VCaP (cell line): Measurements from ENCODE around the gene TDRD3.

Experiments
- H3K27ac ChIP-seq: fragments of 450-650 bp; 2 replicates; pipeline ENCODE4 v1.5.1; 2017
- TF ChIP-seq, protein P1 (sequence below): fragments of 450-650 bp; conservative IDR thresholded peaks from 2 replicates; pipeline ENCODE4 v1.5.1; 2017; ENCODE audit warnings: mild to moderate bottlenecking, moderate library complexity

Gene TDRD3

DNA sequence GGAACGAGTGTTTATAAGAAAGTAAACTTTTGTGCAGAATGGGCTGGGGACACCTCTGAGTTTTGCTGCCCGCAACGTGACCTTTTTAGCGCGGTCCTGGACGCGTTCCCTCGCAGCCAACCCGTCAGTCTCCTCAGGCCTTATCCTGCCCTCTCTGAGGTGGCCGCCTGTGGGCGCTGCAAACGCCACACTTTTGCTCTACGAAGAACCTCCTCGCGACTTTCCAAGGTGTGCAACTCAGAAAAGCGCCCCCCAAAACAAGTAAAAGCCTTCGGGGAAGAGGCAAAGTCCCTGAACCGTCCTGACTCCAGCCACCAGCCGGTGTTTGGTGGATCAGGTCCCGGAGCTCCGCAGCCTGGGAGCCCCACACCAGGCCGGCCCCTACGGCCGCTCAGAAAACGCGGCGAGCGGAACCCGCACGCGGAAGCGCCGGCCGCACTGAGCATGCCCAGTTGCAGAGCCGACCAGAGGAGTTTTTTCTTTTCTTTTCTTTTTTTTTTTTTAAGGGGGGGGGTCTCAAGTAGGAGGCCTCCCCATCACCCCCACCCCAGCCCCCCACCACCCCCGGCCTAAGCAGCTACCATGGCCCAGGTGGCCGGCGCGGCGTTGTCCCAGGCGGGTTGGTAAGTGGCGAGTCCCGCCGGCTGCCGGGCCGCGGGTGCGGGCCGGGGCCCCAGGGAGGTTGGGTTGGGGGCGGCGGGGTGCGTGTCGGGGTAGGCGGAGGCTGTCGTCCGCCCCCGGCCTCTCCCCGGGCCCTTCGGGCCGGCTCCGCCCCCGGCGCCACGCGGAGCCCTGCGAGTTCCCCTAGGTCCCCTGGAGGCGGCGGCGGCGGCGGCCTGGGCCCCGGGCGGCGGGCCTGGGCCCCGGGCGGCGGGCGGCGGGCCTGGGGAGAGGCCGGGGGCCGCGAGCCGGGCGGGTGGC lies at the start of gene TDRD3:
TDRD3 (plus strand) TSS at position 438 of the 921 bp plus-strand sequence; CDS start at position 583, 145 bp downstream.
- peak within 1 kb of the TSS; percentile 91 for H3K27ac ChIP-seq
- TF ChIP-seq, protein P1, sequence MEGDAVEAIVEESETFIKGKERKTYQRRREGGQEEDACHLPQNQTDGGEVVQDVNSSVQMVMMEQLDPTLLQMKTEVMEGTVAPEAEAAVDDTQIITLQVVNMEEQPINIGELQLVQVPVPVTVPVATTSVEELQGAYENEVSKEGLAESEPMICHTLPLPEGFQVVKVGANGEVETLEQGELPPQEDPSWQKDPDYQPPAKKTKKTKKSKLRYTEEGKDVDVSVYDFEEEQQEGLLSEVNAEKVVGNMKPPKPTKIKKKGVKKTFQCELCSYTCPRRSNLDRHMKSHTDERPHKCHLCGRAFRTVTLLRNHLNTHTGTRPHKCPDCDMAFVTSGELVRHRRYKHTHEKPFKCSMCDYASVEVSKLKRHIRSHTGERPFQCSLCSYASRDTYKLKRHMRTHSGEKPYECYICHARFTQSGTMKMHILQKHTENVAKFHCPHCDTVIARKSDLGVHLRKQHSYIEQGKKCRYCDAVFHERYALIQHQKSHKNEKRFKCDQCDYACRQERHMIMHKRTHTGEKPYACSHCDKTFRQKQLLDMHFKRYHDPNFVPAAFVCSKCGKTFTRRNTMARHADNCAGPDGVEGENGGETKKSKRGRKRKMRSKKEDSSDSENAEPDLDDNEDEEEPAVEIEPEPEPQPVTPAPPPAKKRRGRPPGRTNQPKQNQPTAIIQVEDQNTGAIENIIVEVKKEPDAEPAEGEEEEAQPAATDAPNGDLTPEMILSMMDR, result peak; percentile 84

DNA sequence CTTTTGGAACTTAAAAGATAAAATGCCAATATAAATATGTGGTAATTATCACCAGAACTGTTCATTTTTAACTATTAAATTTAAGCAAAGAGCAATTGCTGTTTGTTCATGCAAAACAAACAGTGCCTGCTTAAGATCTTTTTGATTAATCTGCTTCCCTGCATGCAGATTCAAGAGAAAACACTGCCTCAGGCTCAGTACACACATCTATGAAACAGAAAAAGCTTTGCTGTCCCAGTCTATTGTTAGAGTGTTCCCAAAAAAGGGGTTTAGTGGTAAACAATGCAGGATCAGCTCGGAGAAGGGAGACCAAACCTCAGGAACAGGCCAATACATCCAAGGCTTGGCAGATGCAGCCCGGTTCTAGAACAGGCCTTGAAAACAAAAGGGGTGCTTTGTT lies 49.3 kb upstream of the TDRD3 start:
- peak overlapping the region; percentile 68 for H3K27ac ChIP-seq
- TF ChIP-seq, protein P1, result no peak

DNA sequence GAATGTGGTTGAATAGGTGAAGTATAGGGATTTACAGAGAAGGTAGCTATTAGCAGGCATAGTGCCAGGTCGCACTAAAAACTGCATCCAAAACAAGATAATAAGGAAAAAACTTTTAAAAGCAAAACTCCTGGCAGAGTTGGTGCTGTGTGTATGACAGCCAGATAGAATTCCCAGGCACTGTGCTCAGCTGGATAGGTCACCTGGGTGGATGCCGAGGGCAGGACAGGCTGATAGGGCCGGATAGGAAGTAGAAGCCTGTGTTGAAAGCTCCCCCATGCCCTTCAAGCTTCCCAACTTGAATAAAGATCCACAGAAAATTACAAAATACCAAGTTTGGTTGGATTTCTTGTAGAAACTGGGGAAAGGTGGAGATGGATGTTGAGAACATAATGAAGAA lies 48.9 kb upstream of the TDRD3 start:
- peak overlapping the region; percentile 68 for H3K27ac ChIP-seq
- TF ChIP-seq, protein P1, result no peak

DNA sequence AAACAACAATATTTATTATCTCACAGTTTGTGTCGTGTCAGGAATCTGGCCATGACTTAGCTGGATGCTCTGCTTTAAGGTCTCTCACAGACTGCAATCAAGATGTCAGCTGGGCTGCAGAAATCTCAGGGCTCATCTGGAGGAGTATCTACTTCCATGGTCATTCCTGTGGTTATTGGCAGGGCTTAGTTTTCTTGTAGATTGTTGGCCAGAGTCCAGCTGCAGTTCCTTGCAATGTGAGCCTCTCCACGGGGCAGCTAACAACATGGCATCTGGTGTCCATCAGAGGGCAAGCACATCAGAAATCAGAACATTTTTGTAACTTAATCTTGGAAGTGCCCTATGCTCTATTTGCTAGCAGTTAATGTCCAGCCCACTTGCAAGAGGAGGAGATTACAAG lies 45.7 kb upstream of the TDRD3 start:
- H3K27ac ChIP-seq, result no peak overlapping the region

DNA sequence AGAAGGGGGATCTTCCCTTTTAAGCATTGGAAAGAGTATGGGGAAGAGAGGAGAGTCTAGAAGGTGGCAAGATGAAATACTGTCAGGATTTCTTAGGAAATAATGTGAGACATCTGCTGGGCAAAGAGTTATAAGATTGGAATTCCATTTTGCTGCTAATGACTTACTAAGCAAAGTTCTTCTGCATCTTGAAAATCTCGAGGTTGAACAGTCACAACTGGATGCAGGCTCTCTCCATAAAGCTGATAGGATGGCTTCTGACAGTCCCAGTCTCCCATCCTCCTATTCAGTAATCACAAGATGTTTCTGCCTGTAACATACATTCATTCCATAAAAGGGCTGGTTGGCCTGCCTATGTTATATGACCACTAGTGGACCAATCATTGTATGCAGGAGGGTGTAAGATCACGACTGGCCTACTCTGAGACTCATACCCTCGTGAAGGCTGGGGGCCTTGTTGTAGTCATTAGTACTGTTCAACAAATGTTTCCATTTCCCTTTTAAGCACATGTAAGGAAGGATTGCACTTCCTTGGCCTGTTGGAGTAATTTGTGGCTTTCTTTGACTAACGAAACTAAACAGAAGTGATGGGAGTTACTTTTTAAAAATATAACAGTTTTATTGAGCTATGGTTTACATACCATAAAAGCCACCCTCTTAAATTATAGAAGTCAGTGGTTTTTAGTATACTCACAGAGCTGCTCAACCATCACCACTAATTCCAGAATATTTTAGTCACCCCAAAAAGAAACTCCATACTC lies 45.0 kb upstream of the TDRD3 start:
- TF ChIP-seq, protein P1, result no peak
- H3K27ac ChIP-seq, result no peak overlapping the region

More for the DNA sequence above, 45.7 kb upstream of the TDRD3 start:
- TF ChIP-seq, protein P1, result no peak

DNA sequence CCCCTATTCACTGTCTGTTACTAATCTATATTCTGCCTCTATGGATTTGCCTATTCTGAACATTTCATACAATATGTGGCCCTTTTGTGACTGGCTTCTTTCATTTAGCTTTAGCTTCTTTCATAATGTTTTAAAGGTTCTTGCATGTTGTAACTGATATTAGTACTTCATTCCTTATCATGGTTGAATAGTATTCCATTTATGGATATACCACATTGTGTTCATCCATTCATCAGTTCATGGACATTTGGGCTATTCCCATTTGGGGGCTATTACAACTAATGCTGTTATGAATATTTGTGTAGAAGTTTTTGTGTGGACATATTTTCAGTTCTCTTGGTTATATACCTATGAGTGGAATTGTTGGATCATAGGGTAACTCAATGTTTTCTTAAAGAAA lies 44.4 kb upstream of the TDRD3 start:
- TF ChIP-seq, protein P1, result no peak
- H3K27ac ChIP-seq, result no peak overlapping the region

DNA sequence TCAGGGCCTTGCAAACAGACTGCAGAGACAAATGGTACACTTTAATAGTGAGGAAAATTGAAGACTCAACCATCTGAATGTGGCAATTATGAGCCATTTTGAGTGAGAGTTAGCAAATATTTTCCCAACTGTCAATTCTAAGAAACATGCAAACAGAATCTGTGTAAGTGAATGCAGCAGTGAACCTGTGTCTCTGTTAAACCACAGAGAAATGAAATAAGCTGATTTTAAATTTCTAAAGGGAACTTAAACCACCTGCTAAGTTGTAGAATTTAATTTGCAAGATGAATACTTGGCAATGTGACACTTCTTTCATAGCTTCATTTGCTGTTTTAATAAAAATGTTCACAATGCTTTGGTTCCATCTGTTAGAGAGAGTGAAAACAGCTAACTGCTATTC lies 42.0 kb upstream of the TDRD3 start:
- TF ChIP-seq, protein P1, result no peak
- no peak overlapping the region for H3K27ac ChIP-seq
